NCI-H128 (cell line): ENCODE data around the gene CRIM1.
"Not testable (repeated sequence)": the region's sequence is repeated elsewhere in the genome, so short reads cannot be mapped to it uniquely, and the experiment has no call there.

Experiments
- DNase-seq: peaks from one replicate; lab custom pipeline; 2025; ENCODE audit not compliant: unreplicated experiment; lab: John Stamatoyannopoulos, UW

The CRIM1 gene

GRCh38 chr2:36352701-36353100 lies 2.9 kb upstream of the CRIM1 start:
- DNase-seq = no peak

- no peak for DNase-seq
Observed at GRCh38 chr2:36354811-36355150, 797 bp upstream of the CRIM1 start.

GRCh38 chr2:36355890-36356297 lies 316 bp downstream of the CRIM1 start:
- no peak for DNase-seq

- DNase-seq = no peak
Observed at GRCh38 chr2:36356298-36356989, 866 bp downstream of the CRIM1 start.

- DNase-seq = no peak
Observed at GRCh38 chr2:36356990-36357846, 1.6 kb downstream of the CRIM1 start.

GRCh38 chr2:36357847-36358659 lies 2.5 kb downstream of the CRIM1 start:
- DNase-seq = no peak

- no peak for DNase-seq
Observed at GRCh38 chr2:36359067-36359466, 3.5 kb downstream of the CRIM1 start.

- no peak for DNase-seq
Observed at GRCh38 chr2:36360063-36360462, 4.5 kb downstream of the CRIM1 start.

- no peak for DNase-seq
Observed at GRCh38 chr2:36360834-36361233, 5.3 kb downstream of the CRIM1 start.

GRCh38 chr2:36361396-36361795 lies 5.8 kb downstream of the CRIM1 start:
- DNase-seq = no peak

- no peak for DNase-seq
Observed at GRCh38 chr2:36362291-36362690, 6.7 kb downstream of the CRIM1 start.

GRCh38 chr2:36363085-36363484 lies 7.5 kb downstream of the CRIM1 start:
- DNase-seq = not testable (repeated sequence)

- no peak for DNase-seq
Observed at GRCh38 chr2:36366491-36367120, 11.0 kb downstream of the CRIM1 start.

- no peak for DNase-seq
Observed at GRCh38 chr2:36367486-36367885, 11.9 kb downstream of the CRIM1 start.

- no peak for DNase-seq
Observed at GRCh38 chr2:36367895-36368353, 12.3 kb downstream of the CRIM1 start.

GRCh38 chr2:36368438-36368837 lies 12.9 kb downstream of the CRIM1 start:
- DNase-seq = no peak

GRCh38 chr2:36369163-36369562 lies 13.6 kb downstream of the CRIM1 start:
- DNase-seq = no peak

GRCh38 chr2:36369716-36370115 lies 14.1 kb downstream of the CRIM1 start:
- DNase-seq = no peak

- no peak for DNase-seq
Observed at GRCh38 chr2:36370281-36370680, 14.7 kb downstream of the CRIM1 start.

GRCh38 chr2:36371070-36371874 lies 15.7 kb downstream of the CRIM1 start:
- DNase-seq = no peak
